Psoas muscle (tissue), 8 donors: ENCODE results near the gene AGPAT2. TPM values are rescaled to one million over a fixed set of nuclear protein-coding genes. Genes with fewer than 3 reads are reported as not detected.

Source experiments
- ATAC-seq, 4 donors: fragments of 200-7000 bp; cut with Tn5 transposase; one replicate each; pipeline ENCODE4 v1.9.1; 2020; ENCODE audit warnings: moderate library complexity in 3 of 4, mild to moderate bottlenecking in 2 of 4
- DNase-seq, 2 donors: peaks; one replicate each; pipeline ENCODE4 v3.0.0-alpha.2; 2020
- H3K27ac ChIP-seq: fragments of 200-600 bp; one replicate; pipeline ENCODE4 v1.8.0; 2022
- H3K27me3 ChIP-seq, 3 donors: fragments of 200-600 bp in 1 of 3; one replicate each; pipeline versions ENCODE4 v1.6.1 to v1.8.0; 2013 to 2022; ENCODE audit warnings: low read length in 2 of 3, mild to moderate bottlenecking in 2 of 3, moderate library complexity in 1 of 3; ENCODE audit not compliant: insufficient read depth in 3 of 3
- H3K36me3 ChIP-seq, 2 donors: fragments of 200-600 bp in 1 of 2; one replicate each; pipeline versions ENCODE4 v1.6.1 to v1.8.0; 2013 to 2022; ENCODE audit warnings: low read depth in 1 of 2, mild to moderate bottlenecking in 1 of 2, moderate library complexity in 1 of 2; ENCODE audit not compliant: insufficient read depth in 1 of 2
- H3K4me1 ChIP-seq: fragments of 200-600 bp; one replicate; pipeline ENCODE4 v1.8.0; 2022
- H3K4me3 ChIP-seq: fragments of 200-600 bp; one replicate; pipeline ENCODE4 v1.8.0; 2022; ENCODE audit warnings: mild to moderate bottlenecking
- H3K9me3 ChIP-seq: fragments of 200-600 bp; one replicate; pipeline ENCODE4 v1.8.0; 2022
- WGBS, 3 donors: extraction: QIAGEN DNeasy Blood & Tissue Kit; methylation state at CpG; one replicate each; pipeline versions ENCODE4 v1.1.6 to v1.1.7; 2013; 5-methylcytosine and 5-hydroxymethylcytosine counted together
- intact Hi-C, 2 donors: fragments of 100-400 bp; cut with DNase I; formaldehyde crosslinking; loops; one replicate each; pipeline versions ENCODE4 v1.11.0 to v1.14.2; 2022
- polyA plus RNA-seq, 3 donors: library from polyadenylated mRNA; stranded (reverse); fragments of 200-250 nt; gene quantifications; one replicate each; pipeline ENCODE4 v1.2.3, GENCODE V29; 2013
- total RNA-seq, 4 donors: library from RNA; stranded (reverse); fragmentation: NEBNext Ultra II Directional in 2 of 4; extraction: Animal tissue kit (Norgen Biotek cat#: 25700) in 2 of 4; gene quantifications; one replicate each; pipeline versions ENCODE4 v1.2.1 to v1.2.4, GENCODE V29; 2021 to 2023
- TF ChIP-seq, protein P1 (sequence below): fragments of 200-600 bp; IDR thresholded peaks from one replicate; pipeline ENCODE4 v1.8.0; 2022; ENCODE audit warnings: antibody characterized with exemption
- donor health status: healthy with polysubstance abuse.
- donor health status: DM: no; HTN: no; CAD: no; lungs with moderate emphysema.
- donor health status: Bipolar disorder and iron deficiency.
- donor health status: healthy.
- donor health status: DM: yes; HTN: yes; CAD: no.
- donor health status: DM: no; HTN: no; CAD: no.
- donor health status: DM: no; HTN: no; CAD: no.
- donor health status: DM: yes; HTN: yes; CAD: no.

AGPAT2 gene
- total and polyA plus RNA-seq, 7 donors = 15.5 to 66.5 (median 41.6) TPM

DNA sequence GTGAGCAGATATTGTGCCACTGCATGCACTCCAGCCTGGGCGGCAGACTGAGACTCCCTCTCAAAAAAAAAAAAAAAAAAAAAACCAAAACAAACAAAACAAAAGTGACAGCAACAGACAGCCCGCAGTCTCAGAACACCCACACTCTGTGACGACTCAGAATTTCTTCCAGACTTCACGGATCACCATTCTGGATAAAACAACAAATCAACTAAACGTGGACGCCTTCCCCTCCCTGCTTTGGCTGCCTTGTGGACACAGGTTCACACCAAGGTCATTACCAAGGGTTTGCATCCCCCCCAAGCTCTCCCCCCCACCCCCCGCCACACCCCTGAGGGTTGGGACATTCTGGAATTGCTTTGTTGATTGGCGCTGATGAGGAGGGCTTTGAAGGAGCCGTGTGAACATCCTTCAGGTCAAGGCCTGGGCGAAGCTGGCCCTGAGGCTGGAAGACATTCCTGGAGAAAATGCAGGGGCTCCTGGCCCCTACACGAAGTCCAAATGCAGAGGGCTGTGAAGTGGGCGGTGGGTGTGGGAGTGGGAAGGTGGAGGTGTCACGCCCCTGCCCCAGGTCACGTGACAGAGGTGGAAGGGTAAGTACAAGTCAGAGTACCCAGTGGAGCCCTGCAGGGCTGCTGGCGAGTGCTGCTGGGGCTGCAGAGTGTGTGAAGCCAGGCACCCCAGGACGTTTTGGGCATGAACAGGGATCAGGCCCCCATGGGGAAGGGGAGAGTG, 45.4 kb upstream of the AGPAT2 start:
- Histone ChIP-seq H3K36me3 (no peaks in the 10 kb centered on the region), H3K27me3 (no peaks in the 10 kb centered on the region), H3K4me3 (no peak overlapping the region), H3K9me3 (no peaks in the 10 kb centered on the region), H3K4me1 (peaks cover 8% of the 10 kb centered on the region), H3K27ac (no peak overlapping the region)
- WGBS, 3 donors = 70 to 77% (median 70%) methylated on average over 16 of the region's 16 CpGs
- intact Hi-C loops = no loop called here
- peak in 1 of 2 donors; percentile 12 for DNase-seq
- TF ChIP-seq, protein P1, sequence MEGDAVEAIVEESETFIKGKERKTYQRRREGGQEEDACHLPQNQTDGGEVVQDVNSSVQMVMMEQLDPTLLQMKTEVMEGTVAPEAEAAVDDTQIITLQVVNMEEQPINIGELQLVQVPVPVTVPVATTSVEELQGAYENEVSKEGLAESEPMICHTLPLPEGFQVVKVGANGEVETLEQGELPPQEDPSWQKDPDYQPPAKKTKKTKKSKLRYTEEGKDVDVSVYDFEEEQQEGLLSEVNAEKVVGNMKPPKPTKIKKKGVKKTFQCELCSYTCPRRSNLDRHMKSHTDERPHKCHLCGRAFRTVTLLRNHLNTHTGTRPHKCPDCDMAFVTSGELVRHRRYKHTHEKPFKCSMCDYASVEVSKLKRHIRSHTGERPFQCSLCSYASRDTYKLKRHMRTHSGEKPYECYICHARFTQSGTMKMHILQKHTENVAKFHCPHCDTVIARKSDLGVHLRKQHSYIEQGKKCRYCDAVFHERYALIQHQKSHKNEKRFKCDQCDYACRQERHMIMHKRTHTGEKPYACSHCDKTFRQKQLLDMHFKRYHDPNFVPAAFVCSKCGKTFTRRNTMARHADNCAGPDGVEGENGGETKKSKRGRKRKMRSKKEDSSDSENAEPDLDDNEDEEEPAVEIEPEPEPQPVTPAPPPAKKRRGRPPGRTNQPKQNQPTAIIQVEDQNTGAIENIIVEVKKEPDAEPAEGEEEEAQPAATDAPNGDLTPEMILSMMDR = no peak
- ATAC-seq = no peak

DNA sequence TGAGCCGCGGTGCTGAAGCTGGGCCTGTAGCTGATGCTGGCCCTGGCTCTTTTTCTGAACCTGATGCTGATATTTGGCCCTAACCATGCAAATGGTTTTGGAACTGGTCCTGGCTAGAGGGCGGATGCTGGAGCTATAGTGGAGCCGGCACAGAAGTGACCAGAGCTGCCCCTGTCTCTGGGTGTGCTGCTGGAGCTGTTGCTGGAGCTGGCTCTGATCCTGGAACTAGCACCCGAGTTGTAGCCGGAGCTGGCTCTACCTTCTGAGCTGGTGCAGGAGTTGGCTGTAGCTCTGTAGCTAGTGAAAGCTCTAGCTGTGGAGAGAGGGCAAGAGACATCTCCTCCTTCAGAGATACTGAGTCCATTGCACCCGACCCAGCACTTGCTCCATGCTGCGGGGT, 42.7 kb upstream of the AGPAT2 start:
- H3K27ac ChIP-seq = no peak overlapping the region
- H3K4me1 ChIP-seq = peaks cover 31% of the 10 kb centered on the region
- WGBS, 3 donors = 81 to 89% (median 87%) methylated on average over 8 of the region's 8 CpGs
- DNase-seq (no peak), ATAC-seq (no peak)
- intact Hi-C loops = no loop called here
- no peak overlapping the region for H3K4me3 ChIP-seq
- TF ChIP-seq, protein P1 = no peak
- H3K27me3 ChIP-seq = no peaks in the 10 kb centered on the region
- H3K36me3 ChIP-seq = peaks cover 8 to 20% of the 10 kb centered on the region in 2 donors
- H3K9me3 ChIP-seq = no peaks in the 10 kb centered on the region

DNA sequence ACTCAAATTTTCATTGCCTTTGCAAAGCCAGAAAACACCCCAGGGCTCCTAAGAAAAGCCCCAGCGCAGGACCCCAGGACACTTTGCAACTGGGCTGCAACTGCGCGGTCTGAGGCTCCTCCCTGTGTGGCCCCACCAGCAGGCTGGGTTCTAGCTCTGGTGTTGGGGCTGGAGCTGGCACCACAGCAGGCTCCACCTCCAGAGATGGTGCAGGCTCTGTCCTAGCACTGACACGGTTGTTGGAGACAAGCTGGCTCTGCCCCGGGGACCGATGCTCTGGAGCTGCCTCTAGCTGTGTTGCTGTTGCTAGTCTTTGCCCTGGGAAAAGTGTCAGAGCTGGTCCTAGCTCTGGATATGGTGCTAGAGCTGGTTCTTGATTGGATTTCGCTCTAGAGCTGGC, 41.9 kb upstream of the AGPAT2 start:
- H3K4me3 ChIP-seq = peak overlapping the region; percentile 86
- 52 to 79% (median 63%) methylated on average over 7 of the region's 7 CpGs for WGBS, 3 donors
- DNase-seq (peak in 1 of 2 donors; percentile 19), ATAC-seq (no peak)
- H3K36me3 ChIP-seq = peaks cover 8 to 28% of the 10 kb centered on the region in 2 donors
- TF ChIP-seq, protein P1 = no peak
- no peaks in the 10 kb centered on the region for H3K9me3 ChIP-seq
- H3K27ac ChIP-seq = no peak overlapping the region
- no peaks in the 10 kb centered on the region for H3K27me3 ChIP-seq
- H3K4me1 ChIP-seq = peaks cover 34% of the 10 kb centered on the region
- intact Hi-C loops = no loop called here

DNA sequence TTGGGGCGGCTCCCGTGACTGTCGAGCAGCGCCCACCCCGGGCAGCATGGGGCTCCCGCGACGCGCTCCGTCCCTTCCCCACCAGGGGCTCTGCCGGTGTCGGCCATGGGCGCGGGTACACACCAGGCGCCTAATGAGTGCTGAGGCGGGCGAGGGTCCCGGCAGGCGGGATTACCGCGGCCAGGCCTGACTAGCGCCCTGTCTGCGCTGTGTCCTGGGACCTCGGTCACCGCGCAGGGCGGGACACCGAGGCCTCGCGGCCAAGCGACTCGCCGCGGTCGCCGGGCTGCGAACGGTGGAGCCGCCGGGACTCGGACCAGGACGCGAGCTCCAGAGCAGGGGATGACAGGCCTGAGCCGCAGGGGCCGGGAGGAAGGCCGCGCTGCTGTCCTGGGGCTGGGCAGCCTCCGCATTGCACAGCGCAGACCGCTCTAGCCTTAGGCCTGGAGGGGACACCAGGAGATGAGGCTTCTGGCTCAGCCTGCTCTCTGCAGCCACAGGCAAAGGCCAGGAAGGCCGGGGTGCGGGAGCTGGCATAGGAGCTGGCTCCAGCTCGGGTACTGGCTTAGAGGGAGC, 41.4 kb upstream of the AGPAT2 start:
- ATAC-seq = peak; percentile 43 to 56 (median 48)
- peak overlapping the region; percentile 86 for H3K4me3 ChIP-seq
- peak overlapping the region; percentile 76 for H3K27ac ChIP-seq
- intact Hi-C loops = no loop called here
- peaks cover 8 to 33% of the 10 kb centered on the region in 2 donors for H3K36me3 ChIP-seq
- peak in 1 of 2 donors; percentile 46 for DNase-seq
- no peaks in the 10 kb centered on the region for H3K9me3 ChIP-seq
- TF ChIP-seq, protein P1 = no peak
- 1 to 2% (median 1%) methylated on average over 48 to 53 of the region's 53 CpGs for WGBS, 3 donors
- peaks cover 34% of the 10 kb centered on the region for H3K4me1 ChIP-seq
- no peaks in the 10 kb centered on the region for H3K27me3 ChIP-seq
